GM19043 (cell line): Measurements from ENCODE around the gene TMEM232.
"Not testable (repeated sequence)": the region's sequence is repeated elsewhere in the genome, so short reads cannot be mapped to it uniquely, and the experiment has no call there.

ENCODE experiments used
- ATAC-seq: cut with Tn5 transposase; IDR thresholded peaks from one replicate; pipeline ENCODE4 v1.9.1; 2021; ENCODE audit warnings: low read depth; ENCODE audit not compliant: unreplicated experiment

Gene TMEM232

DNA sequence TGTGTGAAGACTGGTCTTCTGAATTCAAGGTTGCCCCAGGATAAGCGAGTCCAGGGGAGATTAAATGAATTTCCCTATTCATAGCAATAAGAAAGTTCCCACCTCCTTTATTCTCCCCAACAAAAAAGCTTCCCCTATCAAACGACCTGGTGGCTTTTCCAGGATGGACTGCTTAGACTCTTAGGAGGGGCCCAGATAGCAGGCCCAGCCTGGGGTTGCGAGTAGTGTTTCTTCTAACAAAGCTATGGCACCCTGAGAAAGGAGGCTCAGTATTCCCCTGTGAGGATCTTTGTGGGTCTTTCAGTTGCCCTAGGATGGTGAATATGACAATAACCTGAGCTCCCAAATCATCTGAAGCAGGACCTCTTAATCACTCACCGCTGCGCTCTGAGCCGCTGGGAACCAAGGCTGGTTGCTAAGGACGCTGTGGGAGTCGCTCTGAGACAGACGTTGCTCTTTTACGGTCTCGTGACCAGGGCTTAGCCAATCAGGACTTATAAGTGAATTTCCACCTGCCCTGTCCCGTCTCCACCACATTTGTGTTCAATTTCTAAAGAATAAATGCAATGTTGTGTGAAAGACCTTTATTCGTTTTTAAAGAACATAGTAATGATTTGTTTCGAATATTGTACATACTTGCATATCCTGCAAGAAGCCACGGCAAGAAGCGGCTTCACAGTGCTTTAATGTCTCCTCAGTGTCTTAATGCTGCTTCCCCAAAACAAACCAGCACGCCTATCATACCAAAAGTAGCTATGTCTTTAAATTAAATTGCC is at the start of gene TMEM232:
TMEM232 (minus strand) TSS at position 423 of the 776 bp plus-strand sequence. CDS start 59,319 bp downstream, outside the sequence.
- peak; percentile 100 for ATAC-seq

- ATAC-seq, result no peak
Observed at GRCh38 chr5:110770286-110770685, 43.8 kb upstream of the TMEM232 start.

GRCh38 chr5:110769000-110769681 is 42.7 kb upstream of the TMEM232 start:
- ATAC-seq, result no peak

GRCh38 chr5:110768138-110768860 is 41.8 kb upstream of the TMEM232 start:
- ATAC-seq, result no peak

GRCh38 chr5:110760158-110760557 is 33.7 kb upstream of the TMEM232 start:
- no peak for ATAC-seq

DNA sequence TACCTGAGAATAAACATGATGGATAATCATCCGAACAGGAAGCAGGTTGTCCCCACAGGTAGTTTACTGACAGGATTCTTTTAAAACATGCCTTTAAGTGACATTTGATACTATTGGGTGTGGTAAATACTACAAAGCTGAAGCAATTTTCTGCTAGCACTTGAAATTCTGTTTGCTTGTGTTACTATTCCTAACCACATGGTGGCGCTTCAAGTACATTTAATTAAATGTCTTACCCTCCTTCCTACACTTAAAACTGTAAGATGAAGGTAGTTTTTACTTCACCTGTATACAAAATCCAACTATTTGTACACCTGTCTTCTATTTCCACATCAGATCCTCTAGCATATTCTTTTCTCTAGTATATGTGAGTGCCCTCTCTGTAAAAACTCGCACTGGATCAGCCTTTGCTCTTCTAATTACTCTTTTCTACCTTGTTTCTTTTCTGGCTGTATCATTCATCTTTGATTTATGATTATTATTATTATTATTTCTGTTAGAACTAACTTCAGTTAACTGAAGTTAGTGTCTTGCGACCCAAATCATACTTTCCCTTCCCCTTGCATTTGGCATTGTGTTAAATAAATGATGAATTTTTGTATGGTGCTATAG is 30.8 kb upstream of the TMEM232 start:
- no peak for ATAC-seq

DNA sequence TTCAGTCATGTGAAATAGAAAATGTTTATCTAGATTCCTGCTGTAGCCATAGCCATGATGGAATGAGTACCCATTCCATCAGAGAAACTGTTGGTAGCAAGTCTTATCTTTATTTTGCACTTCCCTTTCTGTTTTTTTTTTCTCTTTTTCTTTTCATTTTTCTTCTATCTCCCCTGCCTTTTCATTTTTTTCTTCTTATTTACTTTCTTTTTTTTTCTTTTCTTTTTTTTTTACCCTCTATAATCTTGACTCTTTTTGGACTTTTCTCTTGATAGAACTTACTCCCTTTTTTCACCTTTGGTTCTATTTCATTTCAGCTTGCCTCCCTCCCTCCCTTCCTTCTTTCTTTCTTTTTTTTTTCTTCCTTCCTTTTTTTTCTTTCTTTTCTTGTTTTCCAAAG is 27.7 kb upstream of the TMEM232 start:
- ATAC-seq, result no peak

GRCh38 chr5:110753600-110753999 is 27.1 kb upstream of the TMEM232 start:
- ATAC-seq, result no peak

- peak; percentile 11 for ATAC-seq
Observed at GRCh38 chr5:110752953-110753352, 26.5 kb upstream of the TMEM232 start.

- ATAC-seq, result peak; percentile 97
Observed at GRCh38 chr5:110751902-110752762, 25.7 kb upstream of the TMEM232 start.

DNA sequence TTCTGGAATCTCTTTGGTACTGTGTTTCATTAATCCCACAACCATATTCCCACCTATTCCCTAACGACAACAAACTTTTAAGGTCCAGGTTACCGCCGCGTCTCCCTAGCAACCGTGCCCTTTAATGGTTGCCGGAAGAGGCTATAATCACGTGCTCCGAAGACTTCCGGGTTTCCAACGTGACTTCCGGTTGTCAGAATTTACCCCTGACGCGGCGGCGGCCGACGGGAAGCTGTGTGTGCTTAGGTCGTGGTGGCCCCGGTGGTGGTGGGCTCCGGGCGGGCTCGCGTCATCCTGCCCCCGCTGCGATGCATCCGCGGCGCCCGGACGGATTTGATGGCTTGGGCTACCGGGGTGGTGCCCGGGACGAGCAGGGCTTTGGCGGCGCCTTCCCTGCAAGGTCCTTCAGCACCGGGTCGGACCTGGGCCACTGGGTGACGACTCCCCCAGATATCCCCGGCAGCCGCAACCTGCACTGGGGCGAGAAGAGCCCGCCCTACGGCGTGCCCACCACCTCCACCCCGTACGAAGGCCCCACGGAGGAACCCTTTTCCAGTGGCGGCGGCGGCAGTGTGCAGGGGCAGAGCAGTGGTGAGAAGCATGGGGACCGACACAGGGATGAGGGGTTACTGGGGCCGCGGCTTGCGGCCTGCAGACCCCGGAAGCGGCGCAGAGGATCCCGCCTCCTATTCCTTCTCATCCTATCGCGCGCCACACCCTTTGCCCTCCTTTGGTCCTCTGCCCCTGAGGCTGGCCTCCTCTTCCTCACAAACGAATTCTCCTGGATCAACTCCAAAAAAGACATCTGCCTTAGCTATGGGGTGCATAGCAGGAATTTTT is 12.6 kb upstream of the TMEM232 start, which contains the start of gene SLC25A46:
SLC25A46 (plus strand) TSS at position 196 of the 840 bp plus-strand sequence; CDS start at position 309, 113 bp downstream.
- ATAC-seq, result peak; percentile 91

DNA sequence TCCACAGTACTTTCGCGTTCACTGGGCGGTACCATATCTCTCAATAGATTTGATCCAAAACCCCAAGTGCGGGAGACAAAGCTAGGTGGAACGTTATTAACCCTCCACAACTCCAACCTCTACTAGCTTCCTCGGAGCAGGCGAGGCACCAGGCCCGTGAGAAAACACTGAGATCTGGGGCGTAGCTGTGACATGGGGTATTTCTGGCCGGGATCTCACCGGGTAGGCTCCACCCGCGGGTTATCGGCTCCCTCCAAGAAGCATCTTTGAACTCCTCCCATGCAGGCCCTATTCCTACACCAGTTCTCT is 12.0 kb upstream of the TMEM232 start:
- ATAC-seq, result peak; percentile 49

- no peak for ATAC-seq
Observed at GRCh38 chr5:110736753-110737152, 10.3 kb upstream of the TMEM232 start.

DNA sequence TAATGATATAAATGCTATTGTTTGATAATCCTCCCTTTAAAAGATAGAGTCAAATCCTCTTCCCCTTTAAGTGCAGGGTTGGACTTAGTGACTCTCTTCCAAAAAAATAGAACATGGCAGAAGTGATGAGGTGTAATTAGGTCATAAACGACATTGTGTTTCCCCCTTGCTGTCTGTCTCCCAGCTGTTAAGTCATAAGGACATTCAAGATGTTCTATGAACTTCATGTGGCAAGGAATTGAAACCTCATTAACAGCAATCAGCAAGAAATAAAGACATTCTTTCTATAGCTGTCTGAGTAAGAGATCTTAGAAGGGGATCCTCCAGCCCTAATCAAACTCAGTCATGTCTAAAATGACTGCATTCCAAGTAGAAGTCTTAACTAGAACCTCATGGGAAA is 9.1 kb upstream of the TMEM232 start:
- no peak for ATAC-seq

GRCh38 chr5:110734101-110734500 is 7.6 kb upstream of the TMEM232 start:
- no peak for ATAC-seq

- ATAC-seq, result not testable (repeated sequence)
Observed at GRCh38 chr5:110731499-110731898, 5.0 kb upstream of the TMEM232 start.

- ATAC-seq, result peak; percentile 54
Observed at GRCh38 chr5:110727025-110727314, 499 bp upstream of the TMEM232 start.

DNA sequence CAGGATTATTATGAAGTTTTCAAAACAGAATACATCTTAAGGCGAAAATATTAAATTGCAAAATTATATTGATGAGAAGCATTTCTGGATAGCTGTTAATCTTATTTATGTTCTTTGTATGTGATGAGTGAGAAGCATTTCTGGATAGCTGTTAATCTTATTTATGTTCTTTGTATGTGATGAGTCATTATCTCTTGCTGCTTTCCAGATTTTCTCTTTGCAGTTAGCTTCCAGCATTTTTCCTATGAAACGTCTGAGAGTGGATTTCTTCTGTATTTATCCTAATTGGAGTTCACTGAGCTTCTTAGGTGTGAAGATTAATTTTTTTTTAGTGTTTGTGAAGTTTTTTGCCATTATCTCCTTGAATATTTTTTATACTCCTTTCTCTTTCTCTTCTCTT is 8.2 kb downstream of the TMEM232 start:
- ATAC-seq, result no peak
